Brain microvascular endothelial cell (primary cell): ENCODE measurements around the gene GNG7.
"Not testable (repeated sequence)": the region's sequence is repeated elsewhere in the genome, so short reads cannot be mapped to it uniquely, and the experiment has no call there.

Source experiments
- DNase-seq: peaks from one replicate; pipeline ENCODE4 v3.0.0-alpha.2; 2020
- H3K27ac ChIP-seq: fragments of 250-450 bp; sonication (Bioruptor Pico); 2 replicates; pipeline ENCODE4 v1.5.1; 2020; ENCODE audit warnings: mild to moderate bottlenecking, moderate library complexity
- H3K27me3 ChIP-seq: fragments of 250-450 bp; sonication (Bioruptor Pico); replicated peaks from 2 replicates; pipeline ENCODE4 v1.5.1; 2020; ENCODE audit warnings: mild to moderate bottlenecking
- H3K36me3 ChIP-seq: fragments of 250-450 bp; sonication (Bioruptor Pico); replicated peaks from 2 replicates; pipeline ENCODE4 v1.5.1; 2020; ENCODE audit warnings: mild to moderate bottlenecking
- H3K4me3 ChIP-seq: 2 replicates; pipeline ENCODE4 v1.5.1; 2011; ENCODE audit warnings: low read depth, mild to moderate bottlenecking, control low read depth, low read length, moderate library complexity
- CTCF ChIP-seq: IDR thresholded peaks from 2 replicates; pipeline ENCODE4 v1.5.1; 2011; ENCODE audit warnings: low read depth, mild to moderate bottlenecking, moderate library complexity, low read length, control low read depth, inconsistent platforms; ENCODE audit errors: missing control alignments
- in situ Hi-C: cut with HindIII; loops from 2 replicates; pipeline ENCODE4 v1.10.0; 2017; ENCODE audit warnings: low sequenced_read_pairs, low pct_ligation_motif_present

The GNG7 gene

GRCh38 chr19:2534423-2535013, 168.0 kb downstream of the GNG7 start:
- no peaks in the 10 kb centered on the region for H3K36me3 ChIP-seq
- no peak overlapping the region for H3K4me3 ChIP-seq
- no peaks in the 10 kb centered on the region for H3K27me3 ChIP-seq
- no peak for TF ChIP-seq CTCF
- in situ Hi-C loops, result no loop called here
- no peak for DNase-seq
- H3K27ac ChIP-seq, result peak overlapping the region; percentile 92

GRCh38 chr19:2533686-2534422, 168.6 kb downstream of the GNG7 start:
- no peak for TF ChIP-seq CTCF
- H3K27me3 ChIP-seq, result no peaks in the 10 kb centered on the region
- no peak for DNase-seq
- H3K27ac ChIP-seq, result peak overlapping the region; percentile 92
- H3K36me3 ChIP-seq, result no peaks in the 10 kb centered on the region
- H3K4me3 ChIP-seq, result no peak overlapping the region
- in situ Hi-C loops, result no loop called here

GRCh38 chr19:2533072-2533425, 169.4 kb downstream of the GNG7 start:
- Histone ChIP-seq H3K36me3 (no peaks in the 10 kb centered on the region), H3K27ac (peak overlapping the region; percentile 92), H3K27me3 (no peaks in the 10 kb centered on the region), H3K4me3 (no peak overlapping the region)
- TF ChIP-seq CTCF, result no peak
- in situ Hi-C loops, result no loop called here
- no peak for DNase-seq

- TF ChIP-seq CTCF, result no peak
- H3K36me3 ChIP-seq, result no peaks in the 10 kb centered on the region
- no peaks in the 10 kb centered on the region for H3K27me3 ChIP-seq
- in situ Hi-C loops, result no loop called here
- no peak overlapping the region for H3K4me3 ChIP-seq
- peak; percentile 90 for DNase-seq
- H3K27ac ChIP-seq, result peak overlapping the region; percentile 92
Observed at GRCh38 chr19:2532252-2533071, 170.0 kb downstream of the GNG7 start.

GRCh38 chr19:2529942-2530341, 172.6 kb downstream of the GNG7 start:
- H3K27ac ChIP-seq, result peak overlapping the region; percentile 68
- H3K36me3 ChIP-seq, DNase-seq, H3K4me3 ChIP-seq, H3K27me3 ChIP-seq, in situ Hi-C loops: not testable (repeated sequence)

GRCh38 chr19:2529473-2529918, 173.0 kb downstream of the GNG7 start:
- Histone ChIP-seq H3K27me3 (no peaks in the 10 kb centered on the region), H3K4me3 (no peak overlapping the region), H3K27ac (peak overlapping the region; percentile 68), H3K36me3 (no peaks in the 10 kb centered on the region)
- TF ChIP-seq CTCF, result no peak
- in situ Hi-C loops, result no loop called here
- peak; percentile 90 for DNase-seq
